SU-DHL-6 (cell line): ENCODE data around the gene DDX43.

Source experiments
- H2AFZ ChIP-seq: fragments of 200-600 bp; sonication (generic); 2 replicates; pipeline ENCODE4 v1.6.1; 2014; ENCODE audit warnings: low read depth, mild to moderate bottlenecking, moderate library complexity, mixed read lengths, antibody characterized with exemption, low read length; ENCODE audit not compliant: severe bottlenecking
- H3F3A ChIP-seq: fragments of 200-600 bp; shearing (Covaris generic); 2 replicates; pipeline ENCODE4 v1.6.0; 2016; ENCODE audit warnings: antibody characterized with exemption, mild to moderate bottlenecking; ENCODE audit not compliant: insufficient read depth
- H3K27ac ChIP-seq: fragments of 200-600 bp; sonication (generic); 2 replicates; pipeline ENCODE4 v1.5.1; 2016; ENCODE audit warnings: low read depth, mild to moderate bottlenecking, low read length, moderate library complexity, mixed read lengths
- H3K27me3 ChIP-seq: fragments of 200-600 bp; sonication (generic), shearing (Covaris generic); 2 replicates; pipeline ENCODE4 v1.6.0; 2014; ENCODE audit warnings: mild to moderate bottlenecking, low read length
- H3K36me3 ChIP-seq: fragments of 200-600 bp; sonication (generic); 2 replicates; pipeline ENCODE4 v1.6.1; 2014; ENCODE audit warnings: mild to moderate bottlenecking, low read length, mixed read lengths
- H3K4me2 ChIP-seq: fragments of 300-600, 200-600 bp; shearing (Covaris generic), sonication (generic); 2 replicates; pipeline ENCODE4 v1.6.0; 2014; ENCODE audit warnings: low read length, low read depth, mild to moderate bottlenecking; ENCODE audit not compliant: poor library complexity, severe bottlenecking
- H3K4me3 ChIP-seq: fragments of 200-600 bp; sonication (generic); 2 replicates; pipeline ENCODE4 v1.5.1; 2014; ENCODE audit warnings: antibody characterized with exemption, low read length, mild to moderate bottlenecking, mixed read lengths; ENCODE audit not compliant: insufficient read depth, poor library complexity, severe bottlenecking
- H3K79me2 ChIP-seq: fragments of 200-600 bp; sonication (generic); 2 replicates; pipeline ENCODE4 v1.6.1; 2014; ENCODE audit warnings: mild to moderate bottlenecking, low read length, moderate library complexity; ENCODE audit not compliant: insufficient read depth
- H3K9ac ChIP-seq: fragments of 200-600 bp; sonication (generic); 2 replicates; pipeline ENCODE4 v1.7.0; 2014; ENCODE audit warnings: mild to moderate bottlenecking, low read length
- H3K9me2 ChIP-seq: fragments of 200-600 bp; sonication (generic); replicated peaks from 2 replicates; pipeline ENCODE4 v1.6.1; 2014; ENCODE audit warnings: low read length; ENCODE audit not compliant: insufficient read depth
- H3K9me3 ChIP-seq: fragments of 200-600 bp; sonication (generic); 2 replicates; pipeline ENCODE4 v1.6.1; 2014; ENCODE audit warnings: low read length, mixed read lengths; ENCODE audit not compliant: insufficient read depth
- H4K20me1 ChIP-seq: fragments of 200-600 bp; sonication (generic); 2 replicates; pipeline ENCODE4 v1.6.1; 2014; ENCODE audit warnings: low read depth, mild to moderate bottlenecking, antibody characterized with exemption, low read length, moderate library complexity, mixed read lengths
- CTCF ChIP-seq: fragments of 200-600 bp; sonication (generic); IDR thresholded peaks from one replicate; pipeline ENCODE4 v1.5.1; 2017; ENCODE audit warnings: antibody characterized with exemption, mild to moderate bottlenecking, low read length, moderate library complexity; ENCODE audit not compliant: insufficient read depth, poor library complexity, severe bottlenecking
- EZH2phosphoT487 ChIP-seq: fragments of 200-600 bp; sonication (generic), shearing (Covaris generic); conservative IDR thresholded peaks from 2 replicates; pipeline ENCODE4 v1.6.1; 2018; ENCODE audit warnings: mild to moderate bottlenecking, antibody characterized with exemption, low read length, moderate library complexity, mixed read lengths

The DDX43 gene

GRCh38 chr6:73363537-73363875, 31.1 kb upstream of the DDX43 start:
- H3K79me2 ChIP-seq = no peaks in the 10 kb centered on the region
- no peaks in the 10 kb centered on the region for H4K20me1 ChIP-seq
- no peaks in the 10 kb centered on the region for H3K9me3 ChIP-seq
- no peak overlapping the region for H3K27ac ChIP-seq
- H3F3A ChIP-seq = no peaks in the 10 kb centered on the region
- no peaks in the 10 kb centered on the region for H3K36me3 ChIP-seq
- TF ChIP-seq EZH2phosphoT487 = no peak
- TF ChIP-seq CTCF = no peak
- H3K4me3 ChIP-seq = no peak overlapping the region
- no peak overlapping the region for H3K4me2 ChIP-seq
- no peaks in the 10 kb centered on the region for H3K27me3 ChIP-seq
- no peaks in the 10 kb centered on the region for H3K9me2 ChIP-seq
- no peak overlapping the region for H2AFZ ChIP-seq
- H3K9ac ChIP-seq = no peak overlapping the region

GRCh38 chr6:73364121-73364520, 30.5 kb upstream of the DDX43 start:
- TF ChIP-seq CTCF (no peak), EZH2phosphoT487 (no peak)
- Histone ChIP-seq H3K4me2 (no peak overlapping the region), H3K9me2 (no peaks in the 10 kb centered on the region), H4K20me1 (no peaks in the 10 kb centered on the region), H3K27me3 (no peaks in the 10 kb centered on the region), H3K4me3 (no peak overlapping the region), H3K9me3 (no peaks in the 10 kb centered on the region), H3F3A (no peaks in the 10 kb centered on the region), H3K9ac (no peak overlapping the region), H3K27ac (no peak overlapping the region), H2AFZ (no peak overlapping the region), H3K79me2 (no peaks in the 10 kb centered on the region), H3K36me3 (no peaks in the 10 kb centered on the region)

- TF ChIP-seq EZH2phosphoT487 = no peak
- no peak for TF ChIP-seq CTCF
- no peaks in the 10 kb centered on the region for H3K9me3 ChIP-seq
- H3K9ac ChIP-seq = no peak overlapping the region
- H3K4me2 ChIP-seq = no peak overlapping the region
- H2AFZ ChIP-seq = no peak overlapping the region
- H3K79me2 ChIP-seq = no peaks in the 10 kb centered on the region
- H3K4me3 ChIP-seq = no peak overlapping the region
- no peaks in the 10 kb centered on the region for H4K20me1 ChIP-seq
- H3F3A ChIP-seq = no peaks in the 10 kb centered on the region
- no peak overlapping the region for H3K27ac ChIP-seq
- H3K9me2 ChIP-seq = no peaks in the 10 kb centered on the region
- no peaks in the 10 kb centered on the region for H3K36me3 ChIP-seq
- H3K27me3 ChIP-seq = no peaks in the 10 kb centered on the region
These were observed 30.1 kb upstream of the DDX43 start for GRCh38 chr6:73364549-73364948.
